ENCODE results near the gene DSTN. TPM values are rescaled to one million over a fixed set of nuclear protein-coding genes. Genes with fewer than 3 reads are reported as not detected.

The DSTN gene
- total and polyA plus RNA-seq, 4 donors, result 174 to 405 (median 314) TPM

DNA sequence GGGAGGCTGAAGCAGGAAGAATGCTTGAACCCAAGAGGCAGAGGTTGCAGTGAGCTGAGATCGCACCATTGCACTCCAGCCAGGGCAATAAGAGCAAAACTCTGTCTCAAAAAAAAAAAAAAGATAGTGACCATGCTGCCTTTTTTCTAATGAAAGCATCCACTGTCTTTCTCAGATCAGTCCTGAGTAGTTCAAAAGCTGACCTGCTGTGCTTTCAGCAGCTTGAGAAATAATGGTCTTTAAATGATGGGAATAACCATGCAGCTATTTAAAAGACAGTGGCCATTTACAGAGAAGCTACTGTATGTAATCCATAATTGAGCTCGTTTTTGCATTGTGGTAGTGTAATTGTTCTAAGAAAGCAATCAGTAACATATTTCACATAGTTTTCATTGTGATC lies 36.1 kb downstream of the DSTN start:
- Histone ChIP-seq H3K36me3 (ENCODE audit: control insufficient read depth, insufficient read depth, low read length) (peaks cover 14% of the 10 kb centered on the region), H3K9me3 (ENCODE audit: control insufficient read depth, insufficient read depth, low read length) (no peaks in the 10 kb centered on the region), H3K4me3 (ENCODE audit: low read depth, low read length) (no peak overlapping the region), H3K27ac (ENCODE audit: low read depth, low read length) (no peak overlapping the region), H3K27me3 (ENCODE audit: control insufficient read depth, insufficient read depth, low read length) (no peaks in the 10 kb centered on the region), H3K4me1 (ENCODE audit: control insufficient read depth, insufficient read depth, low read length) (peaks cover 5% of the 10 kb centered on the region)
- WGBS (ENCODE audit: insufficient coverage), result 60% methylated on average over 1 of the region's 2 CpGs
- peak in 1 of 6 donors; percentile 11 for DNase-seq (ENCODE audit: low read depth in 4 of 6, low spot score in 6 of 6)

GRCh38 chr20:17608701-17609497 lies 39.0 kb downstream of the DSTN start:
- H3K9me3 ChIP-seq (ENCODE audit: control insufficient read depth, insufficient read depth, low read length), result no peaks in the 10 kb centered on the region
- no peaks in the 10 kb centered on the region for H3K27me3 ChIP-seq (ENCODE audit: control insufficient read depth, insufficient read depth, low read length)
- H3K36me3 ChIP-seq (ENCODE audit: control insufficient read depth, insufficient read depth, low read length), result peaks cover 39% of the 10 kb centered on the region
- H3K4me1 ChIP-seq (ENCODE audit: control insufficient read depth, insufficient read depth, low read length), result peaks cover 13% of the 10 kb centered on the region
- H3K27ac ChIP-seq (ENCODE audit: low read depth, low read length), result no peak overlapping the region
- WGBS (ENCODE audit: insufficient coverage), result 38% methylated on average over 1 of the region's 3 CpGs
- DNase-seq (ENCODE audit: low read depth in 4 of 6, low spot score in 6 of 6), result no peak
- H3K4me3 ChIP-seq (ENCODE audit: low read depth, low read length), result no peak overlapping the region

GRCh38 chr20:17609811-17610377 lies 40.0 kb downstream of the DSTN start:
- peaks cover 22% of the 10 kb centered on the region for H3K4me1 ChIP-seq (ENCODE audit: control insufficient read depth, insufficient read depth, low read length)
- no peak overlapping the region for H3K27ac ChIP-seq (ENCODE audit: low read depth, low read length)
- no peaks in the 10 kb centered on the region for H3K27me3 ChIP-seq (ENCODE audit: control insufficient read depth, insufficient read depth, low read length)
- 73% methylated on average over 7 of the region's 8 CpGs for WGBS (ENCODE audit: insufficient coverage)
- no peaks in the 10 kb centered on the region for H3K9me3 ChIP-seq (ENCODE audit: control insufficient read depth, insufficient read depth, low read length)
- H3K36me3 ChIP-seq (ENCODE audit: control insufficient read depth, insufficient read depth, low read length), result peaks cover 49% of the 10 kb centered on the region
- no peak for DNase-seq (ENCODE audit: low read depth in 4 of 6, low spot score in 6 of 6)
- H3K4me3 ChIP-seq (ENCODE audit: low read depth, low read length), result no peak overlapping the region

GRCh38 chr20:17610566-17611289 lies 40.9 kb downstream of the DSTN start:
- WGBS (ENCODE audit: insufficient coverage), result 88% methylated on average over 18 of the region's 19 CpGs
- H3K36me3 ChIP-seq (ENCODE audit: control insufficient read depth, insufficient read depth, low read length), result peaks cover 58% of the 10 kb centered on the region
- no peak overlapping the region for H3K4me3 ChIP-seq (ENCODE audit: low read depth, low read length)
- H3K27ac ChIP-seq (ENCODE audit: low read depth, low read length), result no peak overlapping the region
- peaks cover 26% of the 10 kb centered on the region for H3K4me1 ChIP-seq (ENCODE audit: control insufficient read depth, insufficient read depth, low read length)
- H3K27me3 ChIP-seq (ENCODE audit: control insufficient read depth, insufficient read depth, low read length), result no peaks in the 10 kb centered on the region
- no peaks in the 10 kb centered on the region for H3K9me3 ChIP-seq (ENCODE audit: control insufficient read depth, insufficient read depth, low read length)
- DNase-seq (ENCODE audit: low read depth in 4 of 6, low spot score in 6 of 6), result no peak

GRCh38 chr20:17611290-17611539 lies 41.3 kb downstream of the DSTN start:
- 61% methylated on average over 6 of the region's 6 CpGs for WGBS (ENCODE audit: insufficient coverage)
- no peak for DNase-seq (ENCODE audit: low read depth in 4 of 6, low spot score in 6 of 6)
- Histone ChIP-seq H3K36me3 (ENCODE audit: control insufficient read depth, insufficient read depth, low read length) (peaks cover 63% of the 10 kb centered on the region), H3K4me3 (ENCODE audit: low read depth, low read length) (no peak overlapping the region), H3K27me3 (ENCODE audit: control insufficient read depth, insufficient read depth, low read length) (no peaks in the 10 kb centered on the region), H3K9me3 (ENCODE audit: control insufficient read depth, insufficient read depth, low read length) (no peaks in the 10 kb centered on the region), H3K27ac (ENCODE audit: low read depth, low read length) (no peak overlapping the region), H3K4me1 (ENCODE audit: control insufficient read depth, insufficient read depth, low read length) (peaks cover 28% of the 10 kb centered on the region)

GRCh38 chr20:17611540-17612286 lies 41.8 kb downstream of the DSTN start:
- DNase-seq (ENCODE audit: low read depth in 4 of 6, low spot score in 6 of 6), result no peak
- 88% methylated on average over 25 of the region's 26 CpGs for WGBS (ENCODE audit: insufficient coverage)
- Histone ChIP-seq H3K9me3 (ENCODE audit: control insufficient read depth, insufficient read depth, low read length) (no peaks in the 10 kb centered on the region), H3K4me1 (ENCODE audit: control insufficient read depth, insufficient read depth, low read length) (peaks cover 30% of the 10 kb centered on the region), H3K36me3 (ENCODE audit: control insufficient read depth, insufficient read depth, low read length) (peaks cover 68% of the 10 kb centered on the region), H3K27ac (ENCODE audit: low read depth, low read length) (no peak overlapping the region), H3K27me3 (ENCODE audit: control insufficient read depth, insufficient read depth, low read length) (no peaks in the 10 kb centered on the region), H3K4me3 (ENCODE audit: low read depth, low read length) (no peak overlapping the region)

- DNase-seq (ENCODE audit: low read depth in 4 of 6, low spot score in 6 of 6), result no peak
- Histone ChIP-seq H3K4me1 (ENCODE audit: control insufficient read depth, insufficient read depth, low read length) (peaks cover 33% of the 10 kb centered on the region), H3K27ac (ENCODE audit: low read depth, low read length) (no peak overlapping the region), H3K9me3 (ENCODE audit: control insufficient read depth, insufficient read depth, low read length) (no peaks in the 10 kb centered on the region), H3K4me3 (ENCODE audit: low read depth, low read length) (no peak overlapping the region), H3K27me3 (ENCODE audit: control insufficient read depth, insufficient read depth, low read length) (no peaks in the 10 kb centered on the region), H3K36me3 (ENCODE audit: control insufficient read depth, insufficient read depth, low read length) (peaks cover 75% of the 10 kb centered on the region)
- 81% methylated on average over 15 of the region's 16 CpGs for WGBS (ENCODE audit: insufficient coverage)
Observed at GRCh38 chr20:17612287-17612991, 42.6 kb downstream of the DSTN start.

GRCh38 chr20:17612992-17613327 lies 43.1 kb downstream of the DSTN start:
- no peaks in the 10 kb centered on the region for H3K27me3 ChIP-seq (ENCODE audit: control insufficient read depth, insufficient read depth, low read length)
- no peak overlapping the region for H3K4me3 ChIP-seq (ENCODE audit: low read depth, low read length)
- 83% methylated on average over 7 of the region's 7 CpGs for WGBS (ENCODE audit: insufficient coverage)
- H3K36me3 ChIP-seq (ENCODE audit: control insufficient read depth, insufficient read depth, low read length), result peaks cover 80% of the 10 kb centered on the region
- peaks cover 36% of the 10 kb centered on the region for H3K4me1 ChIP-seq (ENCODE audit: control insufficient read depth, insufficient read depth, low read length)
- no peak overlapping the region for H3K27ac ChIP-seq (ENCODE audit: low read depth, low read length)
- DNase-seq (ENCODE audit: low read depth in 4 of 6, low spot score in 6 of 6), result no peak
- H3K9me3 ChIP-seq (ENCODE audit: control insufficient read depth, insufficient read depth, low read length), result no peaks in the 10 kb centered on the region
